ENCODE results near the gene DNAJC1.
A peak's percentile ranks its signal among the peaks of the same experiment; 100 is the strongest.

DNAJC1 gene

DNA sequence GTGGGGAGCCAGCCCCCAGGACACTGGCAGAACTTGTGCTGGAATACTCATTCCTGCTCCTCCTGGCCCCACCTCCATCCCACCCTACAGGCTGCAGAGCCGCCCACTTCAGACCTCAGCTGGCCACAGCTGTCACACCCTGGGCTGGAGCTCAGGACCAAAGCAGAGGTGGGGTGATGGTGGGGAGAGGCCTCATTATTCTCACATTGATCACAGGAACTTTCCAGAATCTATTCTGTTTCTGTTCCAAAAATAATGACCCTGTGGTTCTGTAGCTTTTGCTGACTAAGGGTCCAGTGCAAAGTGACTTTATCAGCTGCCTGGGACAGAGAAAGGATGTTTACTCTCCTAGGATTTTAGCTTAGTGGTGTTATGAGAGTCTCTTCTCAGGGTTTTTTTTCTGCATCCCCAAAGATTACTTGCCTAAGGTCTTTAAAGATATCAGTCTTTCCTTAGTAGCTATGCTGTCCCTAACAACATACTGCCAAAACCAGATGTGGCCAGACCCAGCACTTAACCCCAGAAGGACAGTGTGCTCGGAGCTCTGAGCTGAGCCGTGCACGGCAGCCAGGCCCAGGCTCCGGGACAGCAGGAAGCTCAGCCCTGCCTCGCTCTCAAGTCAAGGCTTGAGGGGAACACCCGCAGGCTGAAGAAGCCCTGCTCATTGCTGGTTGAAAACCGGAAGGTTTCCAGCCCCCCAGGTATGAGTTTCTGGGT lies 246.2 kb downstream of the DNAJC1 start:
- no peak for DNase-seq

- no peak for DNase-seq
These were observed 246.8 kb downstream of the DNAJC1 start for GRCh38 chr10:21756707-21757106.

GRCh38 chr10:21754410-21755011 lies 249.0 kb downstream of the DNAJC1 start:
- no peak for DNase-seq

- no peak for DNase-seq
These were observed 249.8 kb downstream of the DNAJC1 start for GRCh38 chr10:21753497-21754270.

- DNase-seq, result no peak
These were observed 251.9 kb downstream of the DNAJC1 start for GRCh38 chr10:21751341-21752310.

- no peak for DNase-seq
These were observed 253.1 kb downstream of the DNAJC1 start for GRCh38 chr10:21750424-21750823.

GRCh38 chr10:21749788-21750187 lies 253.7 kb downstream of the DNAJC1 start:
- DNase-seq, result no peak

DNA sequence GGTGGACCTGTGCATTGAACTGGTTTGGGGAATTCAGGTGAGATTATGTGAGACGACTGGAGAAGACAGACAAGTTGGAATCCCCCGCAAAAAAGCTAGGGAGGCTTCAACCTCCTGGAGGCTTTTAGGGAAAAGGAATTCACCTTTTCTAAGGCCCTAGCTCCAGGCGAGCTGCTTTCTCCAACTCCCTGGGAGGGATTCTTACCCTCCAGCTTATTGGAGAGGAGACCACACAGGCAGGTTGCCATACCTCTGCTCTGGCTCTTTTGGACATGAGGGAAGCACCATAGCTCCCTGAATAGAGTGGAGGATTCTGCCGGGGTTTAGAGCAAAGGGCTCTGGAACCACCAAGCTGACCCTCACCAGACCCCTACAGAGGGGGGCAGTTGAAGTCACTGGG lies 255.7 kb downstream of the DNAJC1 start:
- DNase-seq, result no peak

DNA sequence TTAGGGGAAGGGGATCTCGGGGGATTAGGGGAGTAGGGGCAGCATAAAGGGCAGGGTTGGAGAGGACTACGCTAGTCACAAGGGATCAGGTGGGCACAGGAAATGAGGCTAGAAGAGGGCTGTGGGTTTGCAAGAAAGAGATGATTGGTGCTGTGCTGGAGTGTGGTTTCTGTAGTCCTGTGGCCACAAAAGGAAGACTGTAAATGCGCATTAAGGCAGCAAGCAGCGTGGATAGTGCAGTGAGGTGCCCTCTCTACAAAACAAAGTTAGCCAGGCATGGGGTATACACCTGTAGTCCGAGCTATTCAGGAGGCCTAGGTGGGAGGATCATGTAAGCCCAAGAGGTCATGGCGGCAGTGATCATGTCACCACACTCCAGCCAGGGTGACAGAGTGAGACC lies 257.4 kb downstream of the DNAJC1 start:
- DNase-seq, result no peak

DNA sequence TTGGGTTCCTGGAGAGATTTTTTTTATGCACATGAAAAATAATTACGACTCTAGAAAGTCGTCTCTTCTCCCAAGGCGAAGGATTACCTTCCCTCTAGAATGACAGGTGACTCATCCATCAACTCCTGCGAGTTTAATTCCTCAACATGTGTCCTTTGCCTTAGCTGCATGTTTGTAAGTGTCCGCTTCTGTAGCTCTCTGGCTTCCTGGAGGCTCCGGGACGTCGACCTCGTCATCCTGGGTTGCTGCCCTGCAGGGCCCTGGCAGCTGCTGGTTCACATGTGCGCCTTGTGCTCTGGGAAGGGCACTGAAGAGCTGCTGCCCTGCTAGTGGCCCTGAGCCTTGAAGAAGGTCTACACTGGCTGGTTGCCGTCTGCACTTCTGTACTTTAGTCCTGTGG lies 259.3 kb downstream of the DNAJC1 start:
- no peak for DNase-seq

- no peak for DNase-seq
These were observed 260.7 kb downstream of the DNAJC1 start for GRCh38 chr10:21742740-21743412.

GRCh38 chr10:21740989-21741388 lies 262.5 kb downstream of the DNAJC1 start:
- no peak for DNase-seq

DNA sequence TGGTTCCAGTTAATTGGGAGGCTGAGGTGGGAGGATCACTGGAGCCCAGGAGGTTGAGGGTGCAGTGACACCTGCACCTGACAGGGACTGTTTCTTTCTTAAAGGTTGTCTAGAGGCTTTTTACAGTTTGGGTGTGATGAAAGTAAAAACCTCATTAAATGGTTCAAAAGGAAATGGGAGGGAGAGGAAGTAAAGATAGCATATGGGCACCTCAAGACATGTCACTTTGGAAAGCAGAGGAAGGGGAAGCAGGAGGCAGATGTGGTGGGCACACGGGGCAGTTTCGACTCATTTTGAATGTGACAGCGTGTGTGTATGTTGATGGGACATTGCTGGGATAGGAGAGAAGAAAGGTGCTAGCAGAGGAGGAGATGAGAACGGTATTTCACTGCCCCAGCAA lies 266.4 kb downstream of the DNAJC1 start:
- no peak for DNase-seq

DNA sequence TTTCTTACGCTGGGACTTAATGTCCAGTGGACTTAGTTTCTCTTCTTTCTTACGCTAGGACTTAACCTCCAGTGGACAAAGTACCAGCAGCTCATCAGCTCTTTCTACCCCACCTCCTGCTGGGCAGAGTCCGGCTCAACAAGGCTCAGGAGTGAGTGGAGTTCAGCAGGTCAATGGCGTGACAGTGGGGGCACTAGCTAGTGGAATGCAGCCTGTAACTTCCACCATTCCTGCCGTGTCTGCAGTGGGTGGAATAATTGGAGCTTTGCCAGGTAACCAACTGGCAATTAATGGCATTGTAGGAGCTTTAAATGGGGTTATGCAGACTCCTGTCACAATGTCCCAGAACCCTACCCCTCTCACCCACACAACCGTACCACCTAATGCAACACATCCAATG lies 269.8 kb downstream of the DNAJC1 start:
- DNase-seq, result no peak

DNA sequence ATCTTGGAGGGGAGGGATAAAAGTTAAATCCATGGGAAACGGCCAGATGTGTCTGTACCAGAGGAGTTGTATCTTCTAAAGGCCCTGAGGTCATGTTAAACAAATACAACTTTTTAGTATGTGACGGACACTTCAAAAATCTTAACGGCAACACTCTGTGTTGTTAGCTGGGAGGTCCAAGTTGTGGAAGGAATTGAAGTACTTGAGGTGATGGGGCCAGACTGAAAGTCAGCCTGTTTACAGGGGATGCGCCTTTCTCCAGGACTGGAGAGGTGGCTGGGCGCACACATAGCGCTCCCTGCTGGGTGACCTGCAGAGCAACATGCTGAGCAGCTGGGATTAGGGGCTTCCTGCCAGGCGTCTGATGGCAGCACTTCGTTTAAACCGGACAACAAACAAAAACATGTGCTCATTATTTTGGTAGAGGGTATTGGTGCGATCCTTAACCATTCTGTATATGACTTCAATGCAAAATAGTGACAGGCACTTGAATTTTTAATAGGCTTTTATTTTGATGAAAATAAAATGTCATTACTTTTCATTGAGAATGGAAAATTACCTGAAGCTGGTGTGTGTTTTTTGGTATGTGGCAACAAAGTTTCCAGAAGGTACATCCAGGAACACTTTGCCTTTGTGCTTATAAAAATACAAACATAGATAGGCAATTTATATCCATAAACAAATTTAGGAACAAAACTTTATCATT lies 271.3 kb downstream of the DNAJC1 start:
- peak; percentile 41 for DNase-seq

- DNase-seq, result no peak
These were observed 274.9 kb downstream of the DNAJC1 start for GRCh38 chr10:21728618-21729017.

- no peak for DNase-seq
These were observed 275.9 kb downstream of the DNAJC1 start for GRCh38 chr10:21727452-21728168.

- no peak for DNase-seq
These were observed 276.8 kb downstream of the DNAJC1 start for GRCh38 chr10:21726601-21727225.

- DNase-seq, result peak; percentile 91
These were observed 278.7 kb downstream of the DNAJC1 start for GRCh38 chr10:21724687-21725367.
